ENCODE results near the gene SETBP1.
A peak's percentile ranks its signal among the peaks of the same experiment; 100 is the strongest.

The SETBP1 gene

GRCh38 chr18:44679914-44680272 is 795 bp upstream of the SETBP1 start:
- DNase-seq = peak; percentile 26

GRCh38 chr18:44681076-44681970 is 635 bp downstream of the SETBP1 start:
- no peak for DNase-seq

DNA sequence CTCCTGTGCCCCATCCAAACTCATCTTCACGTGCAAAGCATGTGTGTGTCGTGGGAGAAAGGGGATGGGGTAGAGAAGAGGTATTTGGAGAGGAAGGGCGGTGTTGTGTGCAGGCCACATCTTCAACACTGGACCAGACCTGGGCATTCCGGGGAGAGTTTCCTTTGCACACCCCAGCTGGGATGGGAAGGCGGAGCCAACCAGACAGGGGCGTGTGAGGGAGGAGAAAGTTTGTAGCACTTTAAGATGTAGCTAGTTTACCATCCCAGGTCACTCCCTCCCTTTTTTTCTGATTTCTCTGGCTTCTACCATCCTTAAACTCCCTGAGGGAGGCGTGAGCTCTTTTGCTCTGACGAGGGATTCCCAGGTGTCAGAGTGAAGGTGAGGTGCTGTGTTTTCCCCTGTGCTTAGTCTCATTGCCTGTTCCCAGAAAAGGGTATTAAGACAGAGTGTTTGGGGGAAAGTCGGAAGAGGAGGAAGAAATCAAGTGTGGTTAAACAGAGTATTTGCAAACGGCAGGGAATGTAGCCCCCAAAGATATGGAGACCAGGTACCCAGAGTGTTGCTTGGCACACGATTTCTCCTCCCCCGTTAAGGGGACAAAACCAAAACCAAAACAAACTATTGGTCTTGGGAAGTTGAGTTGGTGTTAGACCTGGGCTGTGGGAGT is 1.6 kb downstream of the SETBP1 start:
- no peak for DNase-seq

GRCh38 chr18:44682871-44683221 is 2.2 kb downstream of the SETBP1 start:
- DNase-seq = no peak

GRCh38 chr18:44683556-44683955 is 2.9 kb downstream of the SETBP1 start:
- no peak for DNase-seq

- DNase-seq = no peak
Measured at GRCh38 chr18:44685296-44685695, 4.6 kb downstream of the SETBP1 start.

DNA sequence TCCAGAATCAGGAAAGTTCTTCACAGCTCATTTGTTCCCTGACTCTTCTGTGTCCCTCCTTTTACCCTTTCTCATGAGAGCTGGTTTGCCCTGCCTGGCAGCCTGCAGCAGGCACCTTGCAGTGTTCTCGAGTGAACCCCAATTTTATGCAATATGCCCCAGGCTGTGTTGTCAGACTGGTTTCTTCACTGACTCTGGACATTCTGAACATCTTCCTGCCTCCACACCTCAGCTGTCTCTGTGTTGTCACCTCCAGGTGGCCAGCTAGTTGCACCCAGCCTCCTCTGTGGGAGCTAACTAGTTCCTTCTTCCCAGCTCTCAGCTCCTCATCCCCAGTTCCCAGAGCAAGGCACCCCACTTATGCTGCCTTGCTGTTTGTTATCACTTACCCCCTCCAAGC is 5.5 kb downstream of the SETBP1 start:
- no peak for DNase-seq

GRCh38 chr18:44687421-44687820 is 6.7 kb downstream of the SETBP1 start:
- DNase-seq = no peak

GRCh38 chr18:44689736-44690135 is 9.0 kb downstream of the SETBP1 start:
- no peak for DNase-seq

DNA sequence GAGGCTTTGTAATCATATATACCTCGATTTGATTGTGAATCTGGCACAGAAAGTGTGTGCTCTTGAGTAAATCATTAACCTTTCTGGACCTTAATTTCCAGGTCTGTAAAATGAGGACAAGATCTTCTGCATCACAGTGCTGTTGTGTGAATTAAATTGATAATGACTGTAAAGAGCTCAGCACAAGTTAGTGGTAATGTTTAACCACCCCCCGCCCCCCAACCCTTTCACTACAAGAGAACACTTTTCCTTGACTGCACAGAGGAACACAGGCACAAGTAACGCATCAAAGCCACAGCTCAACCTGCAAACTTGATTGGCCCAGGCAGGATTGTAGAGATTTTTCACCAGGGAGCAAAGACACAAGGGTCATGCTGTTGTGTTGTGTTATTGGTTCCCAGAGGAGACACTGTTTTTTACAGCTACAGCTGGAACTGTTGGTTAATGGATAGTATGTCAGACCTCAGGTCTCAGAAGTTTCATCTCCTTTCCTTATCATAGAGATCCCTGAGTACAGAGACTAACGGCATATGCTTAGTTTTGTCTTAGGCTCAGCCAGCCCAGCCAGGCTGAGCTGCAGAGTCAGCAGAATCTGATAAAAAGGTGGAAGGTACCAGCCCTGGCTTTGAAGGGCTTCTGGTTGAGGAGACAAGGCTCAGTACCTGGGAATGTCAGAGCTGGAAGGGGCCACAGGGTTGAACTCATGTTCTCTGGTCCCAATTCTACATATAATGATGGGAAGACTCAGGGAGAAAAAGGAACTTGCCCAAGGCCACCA is 10.6 kb downstream of the SETBP1 start:
- no peak for DNase-seq

GRCh38 chr18:44693030-44693784 is 12.5 kb downstream of the SETBP1 start:
- no peak for DNase-seq

DNA sequence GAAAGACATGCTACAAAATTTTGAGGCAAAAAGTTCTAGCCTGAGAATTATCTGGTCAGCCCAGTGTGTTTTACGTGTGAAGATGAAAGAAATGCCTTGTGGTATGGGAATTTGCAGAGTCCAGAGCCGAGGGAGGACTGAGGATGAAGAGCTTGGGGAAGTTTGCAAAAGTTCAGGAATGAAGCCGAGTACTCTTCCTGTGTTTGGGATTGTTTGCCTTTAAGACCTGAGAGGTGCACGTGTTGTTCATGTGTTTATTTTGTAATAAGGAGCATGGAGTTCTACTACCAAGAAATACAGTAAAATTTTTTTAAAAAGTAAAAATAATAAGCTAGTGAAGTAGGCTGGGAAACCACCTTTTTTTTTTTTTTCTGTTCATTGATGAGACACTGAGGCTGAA is 14.8 kb downstream of the SETBP1 start:
- no peak for DNase-seq

- DNase-seq = no peak
Measured at GRCh38 chr18:44696892-44697291, 16.2 kb downstream of the SETBP1 start.

DNA sequence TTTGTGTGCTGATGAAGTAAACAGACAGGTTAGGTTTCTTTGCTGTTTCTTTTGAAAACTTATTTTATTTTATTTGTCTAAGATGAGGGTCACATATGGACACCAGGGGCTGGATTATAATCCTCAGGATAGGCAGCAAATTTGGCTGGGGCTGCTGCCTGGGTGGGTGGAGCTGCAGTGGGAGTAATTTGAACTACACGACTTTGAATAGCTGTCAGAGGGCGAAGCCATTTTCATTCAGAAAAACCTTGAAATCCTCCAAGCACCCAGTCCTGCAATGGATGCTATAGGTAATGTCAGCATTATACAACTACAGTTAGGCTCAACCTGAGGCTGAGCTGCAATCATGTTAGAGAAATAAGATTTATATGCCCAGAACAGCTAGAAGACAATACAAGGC is 16.6 kb downstream of the SETBP1 start:
- no peak for DNase-seq

DNA sequence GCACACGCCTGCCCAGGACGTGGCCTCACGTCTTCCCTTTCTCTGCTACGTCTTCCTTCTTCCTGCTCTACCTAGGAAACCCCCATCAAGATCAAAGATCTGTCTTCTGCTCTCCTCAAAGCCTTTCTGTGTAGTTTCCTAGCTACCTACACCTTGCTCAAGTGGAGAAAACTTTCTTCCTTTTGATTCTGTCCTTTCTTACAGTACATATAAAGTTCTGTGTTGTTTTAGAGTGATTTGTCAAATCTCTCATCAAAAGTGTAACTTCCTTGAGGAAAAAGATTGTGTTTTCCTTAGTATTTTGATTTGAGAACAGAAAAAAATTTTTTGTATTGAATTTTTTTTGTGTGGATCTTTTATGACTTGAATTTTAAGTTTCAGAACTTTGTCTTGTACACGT is 17.8 kb downstream of the SETBP1 start:
- DNase-seq = no peak

- no peak for DNase-seq
Measured at GRCh38 chr18:44699572-44700261, 19.0 kb downstream of the SETBP1 start.

DNA sequence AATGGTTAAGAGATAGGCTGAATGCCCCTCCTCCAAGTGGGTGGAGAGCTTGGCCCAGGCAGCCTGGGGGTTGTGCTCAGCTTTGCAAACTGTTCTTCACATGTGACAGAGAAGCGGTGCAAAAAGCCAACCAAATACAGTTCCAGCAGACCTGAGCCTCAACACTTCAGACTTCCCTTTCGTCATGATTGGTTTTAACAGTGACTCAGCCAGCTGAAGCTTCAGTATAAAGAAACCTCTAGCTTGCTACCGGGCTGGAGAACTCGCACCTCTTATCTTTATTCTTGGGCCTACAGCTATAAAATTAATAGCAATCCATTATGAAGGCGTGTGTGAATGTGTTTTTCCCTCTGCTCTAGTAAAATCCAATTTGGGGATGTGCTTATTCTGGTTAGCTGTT is 20.0 kb downstream of the SETBP1 start:
- no peak for DNase-seq

- no peak for DNase-seq
Measured at GRCh38 chr18:44701227-44701626, 20.5 kb downstream of the SETBP1 start.

- DNase-seq = no peak
Measured at GRCh38 chr18:44702594-44702993, 21.9 kb downstream of the SETBP1 start.

DNA sequence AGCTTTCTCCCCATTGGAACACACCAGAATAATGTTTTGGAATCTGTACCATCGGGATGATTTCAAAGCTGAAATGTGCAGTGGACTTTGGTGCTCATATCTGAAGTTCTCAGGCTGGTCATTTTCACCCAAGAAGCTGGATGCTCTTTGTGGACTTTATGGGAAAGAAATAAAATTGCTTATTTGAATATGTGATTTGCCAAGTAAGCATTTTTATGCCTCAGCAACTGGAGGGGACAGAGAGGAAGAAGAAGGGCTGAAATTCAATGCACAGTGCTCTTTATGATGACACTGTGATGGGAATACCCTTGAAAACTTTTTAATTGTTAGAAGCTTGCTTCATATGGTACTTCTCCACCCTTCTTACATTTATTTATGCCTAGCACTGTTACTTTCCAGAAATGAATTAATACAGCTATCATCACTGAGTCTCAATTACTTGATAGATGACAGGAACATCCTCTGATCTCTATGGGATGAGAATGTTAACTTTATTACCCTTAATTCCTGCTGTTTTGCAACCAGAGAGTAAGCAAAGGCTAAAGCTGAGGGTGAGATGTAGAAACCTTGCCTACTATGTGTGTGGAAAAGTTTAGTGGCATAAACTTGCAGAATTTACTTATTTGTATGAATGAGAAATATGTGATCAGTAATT is 23.6 kb downstream of the SETBP1 start:
- no peak for DNase-seq

DNA sequence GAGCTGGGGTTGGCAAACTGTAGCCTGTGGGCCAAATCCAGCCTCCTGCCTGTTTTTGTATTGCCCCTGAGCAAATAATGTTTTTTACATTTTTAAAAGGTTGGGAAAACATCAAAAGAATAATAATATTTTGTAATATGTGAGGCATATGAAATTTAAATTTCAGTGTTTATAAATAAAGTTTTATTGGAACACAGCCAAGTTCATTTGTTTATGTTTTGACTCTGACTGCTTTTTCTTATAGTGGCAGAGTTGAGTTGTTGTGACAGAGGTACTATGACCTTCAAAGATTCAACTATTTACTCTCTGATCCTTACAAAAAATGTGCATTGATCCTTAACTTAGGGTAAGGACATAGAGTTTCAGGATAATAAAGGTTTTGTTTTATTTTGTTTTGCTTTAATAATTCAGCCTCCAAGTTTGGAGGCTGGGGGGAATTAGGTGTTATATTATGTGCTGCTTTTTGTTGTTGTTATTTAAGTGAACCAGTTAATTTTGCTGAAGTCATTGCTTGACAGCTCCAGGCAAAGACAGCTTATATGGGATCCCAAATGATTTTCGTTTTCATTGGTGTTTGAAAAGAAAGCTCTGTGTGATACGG is 24.5 kb downstream of the SETBP1 start:
- no peak for DNase-seq
